ENCODE results near the gene POLDIP2. TPM values are rescaled to one million over a fixed set of nuclear protein-coding genes. Genes with fewer than 3 reads are reported as not detected.
A peak's percentile ranks its signal among the peaks of the same experiment; 100 is the strongest.

Gene POLDIP2
- total and polyA plus RNA-seq, 2 of the 13 experiments (the other 11 are each of a cell fraction or from before 2014, with no cell fraction given): 85.9 to 114 TPM

DNA sequence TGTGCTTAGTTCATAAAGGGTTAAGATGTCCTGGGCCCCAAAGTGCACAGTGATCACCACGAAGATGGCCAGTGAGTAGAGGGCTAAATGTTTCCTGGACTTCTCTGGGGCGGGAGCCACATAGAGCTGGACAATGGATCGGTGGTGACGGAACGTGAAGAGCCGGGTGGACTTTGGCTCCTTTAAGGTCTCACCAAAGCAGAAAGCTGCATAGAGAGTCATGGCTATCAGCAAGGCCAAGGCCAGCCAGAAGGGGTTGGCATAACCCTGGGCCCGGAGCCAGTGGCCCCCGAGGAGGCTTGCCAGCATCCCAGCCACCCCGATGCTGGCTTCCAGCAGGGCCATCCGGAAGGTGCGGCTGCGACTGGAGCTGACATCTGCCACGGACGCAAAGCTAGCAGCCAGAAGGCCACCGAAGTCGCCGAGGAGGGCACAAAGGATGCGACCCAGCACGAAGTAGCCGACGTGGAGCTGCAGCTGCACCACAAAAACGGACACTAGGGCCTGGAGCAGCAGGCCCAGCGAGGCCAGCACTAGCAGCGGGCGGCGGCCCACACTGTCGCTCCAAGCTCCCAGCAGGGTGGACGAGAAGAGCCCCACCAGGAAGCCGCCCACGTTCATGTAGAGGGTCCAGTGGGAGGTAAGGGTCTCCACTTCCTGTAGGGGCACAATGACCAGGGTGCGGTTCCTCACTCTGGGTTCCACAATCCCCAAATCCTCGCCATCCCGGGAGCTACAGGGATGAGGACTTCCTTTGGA is 47.7 kb upstream of the POLDIP2 start (continued):
- TF ChIP-seq ZNF160 (CRISPR knock-in tag; IDR thresholded peaks at IDR 0.05) (no peak), POGZ (CRISPR knock-in tag; IDR thresholded peaks at IDR 0.05) (no peak), MEF2D (CRISPR knock-in tag; IDR thresholded peaks at IDR 0.05) (peak; percentile 54; the same call in 1 of the 2 replicates), ZNF724P (CRISPR knock-in tag; IDR thresholded peaks at IDR 0.05; ENCODE audit: borderline replicate concordance) (no peak), FOXP4 (CRISPR knock-in tag; IDR thresholded peaks at IDR 0.05) (peak; percentile 40; the same call in 1 of the 2 replicates), ZXDC (CRISPR knock-in tag; IDR thresholded peaks at IDR 0.05) (0 out of 2 replicates have a peak, but pooled peaks have one; percentile 72), HDAC1 (CRISPR knock-in tag; IDR thresholded peaks at IDR 0.05) (peak; percentile 57; the same call in 1 of the 2 replicates), ZNF510 (CRISPR knock-in tag; IDR thresholded peaks at IDR 0.05; ENCODE audit: low read depth) (no peak), ZNF598 (CRISPR knock-in tag; IDR thresholded peaks at IDR 0.05; ENCODE audit: borderline replicate concordance) (0 out of 2 replicates have a peak, but pooled peaks have one; percentile 44), SNRNP70 (IDR thresholded peaks at IDR 0.05; ENCODE audit: low read depth, low read length) (no peak), ZNF432 (CRISPR knock-in tag; IDR thresholded peaks at IDR 0.05; ENCODE audit: borderline replicate concordance) (no peak), NFE2L2 (IDR thresholded peaks at IDR 0.05; ENCODE audit: low read length) (no peak), ATAD3A (CRISPR knock-in tag; IDR thresholded peaks at IDR 0.05) (no peak), MIER2 (CRISPR knock-in tag; IDR thresholded peaks at IDR 0.05) (peak; percentile 73; the same call in 1 of the 2 replicates), BHLHE40 (IDR thresholded peaks at IDR 0.05; ENCODE audit: low read length) (peak; percentile 42; the same call in 1 of the 2 replicates)
- TF ChIP-seq, protein P1, sequence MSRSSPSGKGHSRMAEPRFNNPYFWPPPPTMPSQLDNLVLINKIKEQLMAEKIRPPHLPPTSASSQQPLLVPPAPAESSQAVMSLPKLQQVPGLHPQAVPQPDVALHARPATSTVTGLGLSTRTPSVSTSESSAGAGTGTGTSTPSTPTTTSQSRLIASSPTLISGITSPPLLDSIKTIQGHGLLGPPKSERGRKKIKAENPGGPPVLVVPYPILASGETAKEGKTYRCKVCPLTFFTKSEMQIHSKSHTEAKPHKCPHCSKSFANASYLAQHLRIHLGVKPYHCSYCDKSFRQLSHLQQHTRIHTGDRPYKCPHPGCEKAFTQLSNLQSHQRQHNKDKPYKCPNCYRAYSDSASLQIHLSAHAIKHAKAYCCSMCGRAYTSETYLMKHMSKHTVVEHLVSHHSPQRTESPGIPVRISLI (CRISPR knock-in tag; IDR thresholded peaks at IDR 0.05; ENCODE audit: borderline replicate concordance): no peak
- TF ChIP-seq, protein P2, sequence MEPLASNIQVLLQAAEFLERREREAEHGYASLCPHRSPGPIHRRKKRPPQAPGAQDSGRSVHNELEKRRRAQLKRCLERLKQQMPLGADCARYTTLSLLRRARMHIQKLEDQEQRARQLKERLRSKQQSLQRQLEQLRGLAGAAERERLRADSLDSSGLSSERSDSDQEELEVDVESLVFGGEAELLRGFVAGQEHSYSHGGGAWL (CRISPR knock-in tag; IDR thresholded peaks at IDR 0.05): no peak; the same call in 1 of the 2 replicates
- TF ChIP-seq, protein P3, sequence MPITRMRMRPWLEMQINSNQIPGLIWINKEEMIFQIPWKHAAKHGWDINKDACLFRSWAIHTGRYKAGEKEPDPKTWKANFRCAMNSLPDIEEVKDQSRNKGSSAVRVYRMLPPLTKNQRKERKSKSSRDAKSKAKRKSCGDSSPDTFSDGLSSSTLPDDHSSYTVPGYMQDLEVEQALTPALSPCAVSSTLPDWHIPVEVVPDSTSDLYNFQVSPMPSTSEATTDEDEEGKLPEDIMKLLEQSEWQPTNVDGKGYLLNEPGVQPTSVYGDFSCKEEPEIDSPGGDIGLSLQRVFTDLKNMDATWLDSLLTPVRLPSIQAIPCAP (CRISPR knock-in tag; IDR thresholded peaks at IDR 0.05; ENCODE audit: low read depth): no peak
- TF ChIP-seq, protein P4, sequence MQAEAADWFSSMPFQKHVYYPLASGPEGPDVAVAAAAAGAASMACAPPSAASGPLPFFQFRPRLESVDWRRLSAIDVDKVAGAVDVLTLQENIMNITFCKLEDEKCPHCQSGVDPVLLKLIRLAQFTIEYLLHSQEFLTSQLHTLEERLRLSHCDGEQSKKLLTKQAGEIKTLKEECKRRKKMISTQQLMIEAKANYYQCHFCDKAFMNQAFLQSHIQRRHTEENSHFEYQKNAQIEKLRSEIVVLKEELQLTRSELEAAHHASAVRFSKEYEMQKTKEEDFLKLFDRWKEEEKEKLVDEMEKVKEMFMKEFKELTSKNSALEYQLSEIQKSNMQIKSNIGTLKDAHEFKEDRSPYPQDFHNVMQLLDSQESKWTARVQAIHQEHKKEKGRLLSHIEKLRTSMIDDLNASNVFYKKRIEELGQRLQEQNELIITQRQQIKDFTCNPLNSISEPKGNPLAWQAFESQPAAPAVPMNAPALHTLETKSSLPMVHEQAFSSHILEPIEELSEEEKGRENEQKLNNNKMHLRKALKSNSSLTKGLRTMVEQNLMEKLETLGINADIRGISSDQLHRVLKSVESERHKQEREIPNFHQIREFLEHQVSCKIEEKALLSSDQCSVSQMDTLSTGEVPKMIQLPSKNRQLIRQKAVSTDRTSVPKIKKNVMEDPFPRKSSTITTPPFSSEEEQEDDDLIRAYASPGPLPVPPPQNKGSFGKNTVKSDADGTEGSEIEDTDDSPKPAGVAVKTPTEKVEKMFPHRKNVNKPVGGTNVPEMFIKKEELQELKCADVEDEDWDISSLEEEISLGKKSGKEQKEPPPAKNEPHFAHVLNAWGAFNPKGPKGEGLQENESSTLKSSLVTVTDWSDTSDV (CRISPR knock-in tag; IDR thresholded peaks at IDR 0.05): no peak
